Stimulated activated CD4-positive, alpha-beta T cell treated with anti-CD3 and anti-CD28 coated beads, Interleukin-1b, Interleukin-23, amount 100 ng/mL, for 1 hour (primary cell): Measurements from ENCODE around the gene SLC11A1.

Source experiments
- DNase-seq, 2 donors: peaks; one replicate each; pipeline ENCODE4 v3.0.0-alpha.2; 2020; ENCODE audit warnings: low read depth in 2 of 2

The SLC11A1 gene

GRCh38 chr2:218367415-218368149 is 14.5 kb upstream of the SLC11A1 start:
- DNase-seq: peak; percentile 41 to 49

GRCh38 chr2:218368150-218368528 is 13.9 kb upstream of the SLC11A1 start:
- no peak for DNase-seq

GRCh38 chr2:218368621-218369153 is 13.4 kb upstream of the SLC11A1 start:
- DNase-seq: no peak

GRCh38 chr2:218369330-218369729 is 12.7 kb upstream of the SLC11A1 start:
- DNase-seq: no peak

- DNase-seq: no peak
Measured at GRCh38 chr2:218370410-218371063, 11.5 kb upstream of the SLC11A1 start.

GRCh38 chr2:218371983-218372350 is 10.1 kb upstream of the SLC11A1 start:
- no peak for DNase-seq

GRCh38 chr2:218374795-218375194 is 7.3 kb upstream of the SLC11A1 start:
- DNase-seq: no peak

- DNase-seq: no peak
Measured at GRCh38 chr2:218375212-218375611, 6.9 kb upstream of the SLC11A1 start.

- DNase-seq: no peak
Measured at GRCh38 chr2:218378053-218378452, 4.0 kb upstream of the SLC11A1 start.

GRCh38 chr2:218382785-218383184 is 712 bp downstream of the SLC11A1 start:
- no peak for DNase-seq

- no peak for DNase-seq
Measured at GRCh38 chr2:218383892-218384519, 1.9 kb downstream of the SLC11A1 start.

- DNase-seq: no peak
Measured at GRCh38 chr2:218384975-218385374, 2.9 kb downstream of the SLC11A1 start.

GRCh38 chr2:218386505-218387368 is 4.7 kb downstream of the SLC11A1 start:
- no peak for DNase-seq

- no peak for DNase-seq
Measured at GRCh38 chr2:218387369-218388194, 5.5 kb downstream of the SLC11A1 start.

- no peak for DNase-seq
Measured at GRCh38 chr2:218389333-218390150, 7.5 kb downstream of the SLC11A1 start.

GRCh38 chr2:218391202-218391601 is 9.1 kb downstream of the SLC11A1 start:
- DNase-seq: no peak

- DNase-seq: no peak
Measured at GRCh38 chr2:218392459-218392858, 10.4 kb downstream of the SLC11A1 start.

GRCh38 chr2:218392891-218393462 is 10.9 kb downstream of the SLC11A1 start:
- DNase-seq: no peak

- DNase-seq: no peak
Measured at GRCh38 chr2:218393750-218394290, 11.7 kb downstream of the SLC11A1 start.
